Measurements from ENCODE around the gene RAB25. TPM values are rescaled to one million over a fixed set of nuclear protein-coding genes. Genes with fewer than 3 reads are reported as not detected.

RAB25 gene
- polyA plus RNA-seq, 1 donor (not counting 4 experiments of a cell fraction or from before 2014, with no cell fraction given): 93.4 TPM

DNA sequence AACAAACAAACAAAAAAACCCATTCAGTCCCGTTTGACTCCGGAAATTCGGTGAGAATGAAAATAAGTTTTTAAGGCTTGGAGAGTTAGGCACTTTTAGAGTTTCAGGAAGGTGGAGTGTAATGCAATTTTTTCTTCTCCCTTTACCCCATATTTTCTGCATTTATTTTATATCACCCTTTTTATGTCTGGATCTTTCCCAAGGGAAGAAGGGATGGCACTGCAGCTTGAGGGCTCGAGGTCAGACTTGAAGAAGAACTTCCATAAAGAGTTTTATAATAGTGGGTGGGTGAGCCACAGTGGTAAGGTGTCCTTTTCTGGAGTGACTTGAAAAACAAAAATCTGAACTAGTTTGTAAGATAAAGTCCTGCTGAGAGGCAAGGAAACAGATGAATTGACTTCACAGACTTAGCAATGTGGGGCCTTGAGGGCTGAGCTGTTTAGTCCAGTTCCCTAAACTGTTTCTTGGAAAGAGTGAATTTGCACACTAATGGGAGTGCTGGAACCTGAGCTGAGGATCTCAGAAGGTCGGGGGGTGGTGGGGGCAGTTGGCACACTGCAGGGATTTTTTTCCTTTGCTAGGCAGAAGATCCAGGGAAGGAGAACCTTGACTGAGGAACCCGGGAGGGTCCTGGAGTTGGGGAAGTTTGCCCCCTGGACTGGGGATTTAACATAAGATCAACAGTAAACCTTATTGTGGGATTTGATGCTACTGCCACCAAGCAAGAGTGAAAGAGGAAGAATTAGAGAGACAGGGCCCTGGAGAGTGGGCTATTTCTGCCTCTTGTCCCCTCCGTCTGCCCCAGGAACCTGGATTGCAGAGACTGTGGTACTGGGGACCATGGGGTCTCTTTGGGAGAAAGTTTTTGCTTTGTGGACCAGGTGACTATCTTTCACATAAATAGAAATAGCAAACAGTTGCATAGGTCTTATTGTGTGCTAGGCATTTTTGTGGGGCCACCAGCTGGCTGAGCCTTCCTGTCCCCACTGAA lies 23.1 kb downstream of the RAB25 start:
- dilution Hi-C loops (cut with MboI; ENCODE audit: extremely low pct_ligation_motif_present, low sequenced_read_pairs): no loop called here
- Histone ChIP-seq H3K9me3 (ENCODE audit: control insufficient read depth, low read depth, low read length) (no peaks in the 10 kb centered on the region), H3K27ac (ENCODE audit: control insufficient read depth, insufficient read depth, low read length) (no peak overlapping the region), H2AFZ (ENCODE audit: control insufficient read depth, low read length) (no peak overlapping the region), H3K36me3 (ENCODE audit: control insufficient read depth in 2 of 2, extremely low read depth in 1 of 2, insufficient read depth in 2 of 2, low read length in 2 of 2) (no peaks in the 10 kb centered on the region), H4K20me1 (ENCODE audit: control insufficient read depth, extremely low read depth, insufficient read depth, low read length) (no peaks in the 10 kb centered on the region), H3K9me1 (ENCODE audit: control insufficient read depth, extremely low read depth, insufficient read depth, low read length) (no peaks in the 10 kb centered on the region), H3K27me3 (ENCODE audit: control insufficient read depth, extremely low read depth, insufficient read depth, low read length) (no peaks in the 10 kb centered on the region), H3K79me2 (ENCODE audit: control insufficient read depth, insufficient read depth, low read length) (no peaks in the 10 kb centered on the region), H3K4me3 (ENCODE audit: control insufficient read depth in 2 of 3, extremely low read depth in 1 of 3, insufficient read depth in 2 of 3, low read depth in 1 of 3, low read length in 3 of 3) (no peak overlapping the region), H3K4me2 (ENCODE audit: control insufficient read depth, extremely low read depth, insufficient read depth, low read depth, low read length) (no peak overlapping the region), H3K4me1 (ENCODE audit: control insufficient read depth, extremely low read depth, insufficient read depth, low read length) (peaks cover 4% of the 10 kb centered on the region), H3K9ac (ENCODE audit: control insufficient read depth, extremely low read depth, insufficient read depth, low read length) (no peak overlapping the region)
- no peak for DNase-seq (ENCODE audit: low read depth, low spot score)
- TF ChIP-seq EZH2 (IDR thresholded peaks at IDR 0.05; ENCODE audit: low read length): no peak
- TF ChIP-seq, protein P1, sequence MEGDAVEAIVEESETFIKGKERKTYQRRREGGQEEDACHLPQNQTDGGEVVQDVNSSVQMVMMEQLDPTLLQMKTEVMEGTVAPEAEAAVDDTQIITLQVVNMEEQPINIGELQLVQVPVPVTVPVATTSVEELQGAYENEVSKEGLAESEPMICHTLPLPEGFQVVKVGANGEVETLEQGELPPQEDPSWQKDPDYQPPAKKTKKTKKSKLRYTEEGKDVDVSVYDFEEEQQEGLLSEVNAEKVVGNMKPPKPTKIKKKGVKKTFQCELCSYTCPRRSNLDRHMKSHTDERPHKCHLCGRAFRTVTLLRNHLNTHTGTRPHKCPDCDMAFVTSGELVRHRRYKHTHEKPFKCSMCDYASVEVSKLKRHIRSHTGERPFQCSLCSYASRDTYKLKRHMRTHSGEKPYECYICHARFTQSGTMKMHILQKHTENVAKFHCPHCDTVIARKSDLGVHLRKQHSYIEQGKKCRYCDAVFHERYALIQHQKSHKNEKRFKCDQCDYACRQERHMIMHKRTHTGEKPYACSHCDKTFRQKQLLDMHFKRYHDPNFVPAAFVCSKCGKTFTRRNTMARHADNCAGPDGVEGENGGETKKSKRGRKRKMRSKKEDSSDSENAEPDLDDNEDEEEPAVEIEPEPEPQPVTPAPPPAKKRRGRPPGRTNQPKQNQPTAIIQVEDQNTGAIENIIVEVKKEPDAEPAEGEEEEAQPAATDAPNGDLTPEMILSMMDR (optimal IDR thresholded peaks at IDR 0.05 in 1 of 3, IDR thresholded peaks at IDR 0.05 in 1 of 3, conservative IDR thresholded peaks at IDR 0.05 in 1 of 3; ENCODE audit: extremely low read depth in 1 of 3, insufficient read depth in 2 of 3, low read length in 3 of 3): no peak
- no peak for FAIRE-seq

DNA sequence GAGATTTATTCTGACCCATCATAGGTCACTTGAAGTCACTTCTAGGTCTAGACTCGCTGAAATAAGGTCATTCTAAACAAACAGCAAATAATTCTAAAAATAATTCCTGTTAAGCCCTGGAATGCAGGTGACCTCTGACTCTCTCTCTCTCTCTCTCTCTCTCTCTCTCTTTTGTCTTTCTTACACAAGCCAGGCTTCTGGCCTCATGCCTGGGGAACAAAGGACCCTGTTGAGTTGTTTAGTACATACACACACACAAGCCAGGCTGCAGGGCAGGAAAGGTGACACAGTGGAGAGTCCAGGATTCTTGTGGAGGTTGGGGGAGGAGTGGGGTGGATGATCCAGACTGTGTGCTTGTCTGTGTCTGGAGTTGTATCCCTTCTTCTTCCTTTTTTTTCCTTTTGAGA lies 25.3 kb downstream of the RAB25 start:
- Histone ChIP-seq H3K27me3 (ENCODE audit: control insufficient read depth, extremely low read depth, insufficient read depth, low read length) (no peaks in the 10 kb centered on the region), H3K4me2 (ENCODE audit: control insufficient read depth, extremely low read depth, insufficient read depth, low read depth, low read length) (no peak overlapping the region), H3K79me2 (ENCODE audit: control insufficient read depth, insufficient read depth, low read length) (no peaks in the 10 kb centered on the region), H3K4me1 (ENCODE audit: control insufficient read depth, extremely low read depth, insufficient read depth, low read length) (peaks cover 4% of the 10 kb centered on the region), H3K9me3 (ENCODE audit: control insufficient read depth, low read depth, low read length) (no peaks in the 10 kb centered on the region), H3K9me1 (ENCODE audit: control insufficient read depth, extremely low read depth, insufficient read depth, low read length) (no peaks in the 10 kb centered on the region), H3K4me3 (ENCODE audit: control insufficient read depth in 2 of 3, extremely low read depth in 1 of 3, insufficient read depth in 2 of 3, low read depth in 1 of 3, low read length in 3 of 3) (no peak overlapping the region), H2AFZ (ENCODE audit: control insufficient read depth, low read length) (no peak overlapping the region), H3K9ac (ENCODE audit: control insufficient read depth, extremely low read depth, insufficient read depth, low read length) (no peak overlapping the region), H3K36me3 (ENCODE audit: control insufficient read depth in 2 of 2, extremely low read depth in 1 of 2, insufficient read depth in 2 of 2, low read length in 2 of 2) (no peaks in the 10 kb centered on the region), H3K27ac (ENCODE audit: control insufficient read depth, insufficient read depth, low read length) (no peak overlapping the region), H4K20me1 (ENCODE audit: control insufficient read depth, extremely low read depth, insufficient read depth, low read length) (no peaks in the 10 kb centered on the region)
- FAIRE-seq: no peak
- TF ChIP-seq EZH2 (IDR thresholded peaks at IDR 0.05; ENCODE audit: low read length): no peak
- TF ChIP-seq, protein P1 (optimal IDR thresholded peaks at IDR 0.05 in 1 of 3, IDR thresholded peaks at IDR 0.05 in 1 of 3, conservative IDR thresholded peaks at IDR 0.05 in 1 of 3; ENCODE audit: extremely low read depth in 1 of 3, insufficient read depth in 2 of 3, low read length in 3 of 3): no peak
- dilution Hi-C loops (cut with MboI; ENCODE audit: extremely low pct_ligation_motif_present, low sequenced_read_pairs): no loop called here
- no peak for DNase-seq (ENCODE audit: low read depth, low spot score)

Data from keratinocyte (primary cell).